ENCODE results near the gene TMEM130.

Gene TMEM130

DNA sequence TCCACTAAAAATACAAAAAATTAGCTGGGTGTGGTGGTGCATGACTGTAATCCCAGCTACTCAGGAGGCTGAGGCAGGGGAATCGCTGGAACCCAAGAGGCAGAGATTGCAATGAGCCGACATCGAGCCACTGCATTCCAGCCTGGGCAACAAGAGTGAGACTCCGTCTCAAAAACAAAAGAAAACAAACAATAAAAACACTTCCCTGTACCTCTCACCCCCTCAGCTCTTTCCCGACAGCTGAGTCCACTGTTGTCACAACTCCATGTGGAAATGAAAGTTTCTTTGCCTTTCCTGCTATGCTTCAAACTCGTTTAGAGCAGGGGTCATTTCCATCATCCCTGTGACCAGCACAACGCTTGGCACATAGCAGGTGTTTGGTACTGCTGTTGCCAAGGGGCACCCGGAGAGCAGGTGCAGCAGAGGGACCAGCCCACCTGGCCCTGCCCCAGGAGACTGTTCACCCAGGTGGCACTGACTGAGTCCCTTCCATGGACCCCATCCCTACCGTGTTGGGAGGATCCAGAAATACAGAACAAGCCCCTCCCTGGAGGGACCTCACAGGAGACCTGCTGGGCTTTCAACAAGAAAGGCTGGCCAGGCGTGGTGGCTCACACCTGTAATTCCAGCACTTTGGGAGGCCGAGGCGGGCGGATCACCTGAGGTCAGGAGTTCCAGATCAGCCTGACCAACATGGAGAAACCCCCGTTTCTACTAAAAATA is 4.9 kb downstream of the TMEM130 start:
- DNase-seq (ENCODE audit: extremely low read depth, low read depth), result no peak
- TF ChIP-seq, protein P1, sequence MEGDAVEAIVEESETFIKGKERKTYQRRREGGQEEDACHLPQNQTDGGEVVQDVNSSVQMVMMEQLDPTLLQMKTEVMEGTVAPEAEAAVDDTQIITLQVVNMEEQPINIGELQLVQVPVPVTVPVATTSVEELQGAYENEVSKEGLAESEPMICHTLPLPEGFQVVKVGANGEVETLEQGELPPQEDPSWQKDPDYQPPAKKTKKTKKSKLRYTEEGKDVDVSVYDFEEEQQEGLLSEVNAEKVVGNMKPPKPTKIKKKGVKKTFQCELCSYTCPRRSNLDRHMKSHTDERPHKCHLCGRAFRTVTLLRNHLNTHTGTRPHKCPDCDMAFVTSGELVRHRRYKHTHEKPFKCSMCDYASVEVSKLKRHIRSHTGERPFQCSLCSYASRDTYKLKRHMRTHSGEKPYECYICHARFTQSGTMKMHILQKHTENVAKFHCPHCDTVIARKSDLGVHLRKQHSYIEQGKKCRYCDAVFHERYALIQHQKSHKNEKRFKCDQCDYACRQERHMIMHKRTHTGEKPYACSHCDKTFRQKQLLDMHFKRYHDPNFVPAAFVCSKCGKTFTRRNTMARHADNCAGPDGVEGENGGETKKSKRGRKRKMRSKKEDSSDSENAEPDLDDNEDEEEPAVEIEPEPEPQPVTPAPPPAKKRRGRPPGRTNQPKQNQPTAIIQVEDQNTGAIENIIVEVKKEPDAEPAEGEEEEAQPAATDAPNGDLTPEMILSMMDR (IDR thresholded peaks at IDR 0.05; ENCODE audit: low read depth, low read length), result no peak

DNA sequence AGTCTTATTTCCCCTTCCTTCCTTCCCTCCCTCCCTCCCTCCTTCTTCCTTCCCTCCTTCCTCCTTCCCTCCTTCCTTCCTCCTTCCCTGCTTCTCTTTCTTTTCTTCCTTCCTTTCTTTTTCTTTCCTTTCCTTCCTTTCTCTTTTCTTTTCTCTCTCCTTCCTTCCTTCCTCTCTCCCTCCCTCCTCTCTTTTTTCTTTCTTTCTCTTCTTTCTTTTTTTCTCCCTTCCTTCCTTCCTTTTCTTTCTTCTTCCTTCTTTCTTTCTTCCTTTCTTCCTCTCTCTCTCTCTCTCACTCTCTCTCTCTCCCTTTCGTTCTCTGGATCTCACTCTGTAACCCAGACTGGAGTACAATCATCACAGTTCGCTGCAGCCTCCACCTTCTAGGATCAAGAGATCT is 6.2 kb downstream of the TMEM130 start:
- TF ChIP-seq, protein P1 (IDR thresholded peaks at IDR 0.05; ENCODE audit: low read depth, low read length), result no peak
- no peak for DNase-seq (ENCODE audit: extremely low read depth, low read depth)

DNA sequence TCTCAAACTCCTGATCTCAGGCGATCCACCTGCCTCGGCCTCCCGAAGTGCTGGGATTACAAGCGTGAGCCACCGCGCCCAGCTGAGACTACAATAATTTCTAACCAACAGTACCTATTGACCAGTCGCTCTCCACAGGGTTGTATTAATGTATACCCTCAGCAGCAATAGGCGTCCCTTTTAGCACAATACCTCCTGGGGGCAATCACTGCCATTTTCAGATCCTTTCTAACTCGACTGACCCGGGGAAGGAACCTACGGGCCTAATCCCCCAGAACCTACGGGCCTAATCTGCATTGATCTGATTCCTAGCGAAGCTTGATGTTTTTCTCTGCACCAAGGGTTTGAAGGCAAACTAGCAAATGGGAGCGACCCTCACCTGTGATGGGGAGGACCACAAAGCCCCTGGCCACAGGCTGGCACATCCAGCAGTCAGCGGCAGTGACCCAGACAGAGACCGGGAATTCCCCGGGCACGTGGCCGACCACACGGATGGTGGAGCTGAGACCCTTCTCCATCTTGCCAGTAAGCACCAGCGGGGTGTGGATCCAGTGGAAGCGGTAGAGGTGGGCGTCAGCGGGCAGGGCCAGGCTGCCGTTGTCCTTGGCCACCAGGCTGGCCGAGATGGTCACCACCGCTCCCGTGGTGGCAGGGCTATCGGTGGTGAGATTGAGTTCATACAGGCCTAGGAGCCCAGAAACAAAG is 6.9 kb downstream of the TMEM130 start:
- DNase-seq (ENCODE audit: extremely low read depth, low read depth), result no peak
- TF ChIP-seq, protein P1 (IDR thresholded peaks at IDR 0.05; ENCODE audit: low read depth, low read length), result no peak

DNA sequence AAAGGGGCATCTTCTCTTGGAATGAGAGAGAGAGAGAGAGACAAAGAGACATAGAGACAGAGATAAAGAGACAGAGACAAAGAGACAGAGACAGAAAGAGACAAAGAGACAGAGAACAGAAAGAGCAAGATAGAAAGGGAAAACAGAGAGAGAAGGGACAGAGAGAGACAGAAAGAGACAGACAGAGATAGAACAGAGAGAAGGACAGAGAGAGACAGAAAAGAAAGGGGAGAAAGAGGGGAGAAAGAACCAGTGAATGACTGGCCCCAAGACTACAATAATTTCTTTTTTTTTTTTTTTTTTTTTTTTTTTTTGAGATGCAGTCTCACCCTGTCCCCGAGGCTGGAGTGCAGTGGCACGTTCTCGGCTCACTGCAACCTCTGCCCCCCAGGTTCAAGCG is 7.6 kb downstream of the TMEM130 start:
- no peak for DNase-seq (ENCODE audit: extremely low read depth, low read depth)
- TF ChIP-seq, protein P1 (IDR thresholded peaks at IDR 0.05; ENCODE audit: low read depth, low read length), result no peak

DNA sequence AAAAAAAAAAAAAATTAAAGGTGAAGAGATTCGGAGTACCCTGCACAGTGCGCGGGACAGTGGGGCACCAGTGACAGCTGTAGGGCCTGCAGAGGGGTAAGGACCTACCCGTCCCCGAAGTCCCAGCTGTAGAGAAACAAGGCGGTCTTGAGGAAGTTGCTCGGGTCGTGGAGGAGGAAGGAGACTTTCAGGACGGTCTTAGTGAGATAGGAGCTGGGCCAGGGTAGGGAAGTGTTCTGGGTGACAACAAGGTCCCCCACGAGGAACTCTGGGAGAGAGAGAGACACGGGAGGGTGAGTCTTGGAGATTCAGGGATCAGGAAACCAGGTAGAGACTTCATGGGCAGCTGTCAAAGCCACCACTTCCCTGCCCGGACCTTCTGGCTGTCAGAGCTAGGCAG is 9.7 kb downstream of the TMEM130 start:
- DNase-seq (ENCODE audit: extremely low read depth, low read depth), result no peak
- TF ChIP-seq, protein P1 (IDR thresholded peaks at IDR 0.05; ENCODE audit: low read depth, low read length), result no peak

DNA sequence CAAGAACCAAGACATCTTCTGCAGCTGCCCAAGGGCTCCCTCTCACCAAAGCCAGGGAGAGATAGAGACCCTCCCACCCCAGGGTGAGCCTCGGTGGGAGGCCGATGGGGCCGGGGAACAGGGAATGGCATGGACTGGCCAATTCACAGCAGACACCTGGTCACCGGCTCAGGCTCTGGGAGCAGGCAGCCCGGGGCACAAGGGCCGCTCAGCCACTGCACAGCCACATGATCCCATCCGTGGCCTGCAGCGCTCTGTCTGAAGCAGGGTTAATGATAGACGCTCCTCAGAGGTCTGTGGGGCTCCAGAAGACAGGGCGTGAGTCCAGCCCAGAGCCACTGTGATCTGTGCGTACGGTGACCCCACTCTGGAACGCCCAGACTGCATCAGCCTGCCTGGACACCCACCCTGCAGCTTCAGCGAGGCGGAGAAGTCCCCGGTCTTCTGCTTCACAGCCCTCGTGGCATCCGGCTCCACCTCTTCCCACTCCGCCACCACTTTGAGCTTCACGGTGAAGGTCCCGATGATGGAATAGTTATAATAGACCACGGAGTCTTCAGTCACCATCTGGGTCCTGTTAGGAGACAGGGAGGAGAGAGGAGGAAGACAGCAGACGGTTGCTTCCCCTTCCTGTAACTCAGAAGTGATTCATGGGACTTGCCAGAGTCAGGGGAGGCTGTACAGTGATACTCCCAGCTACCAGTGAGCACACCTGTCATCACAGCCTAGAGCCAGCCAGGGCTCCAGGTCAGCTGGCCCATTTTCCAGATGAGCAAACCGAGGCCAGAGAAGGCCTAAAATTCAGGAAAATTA is 14.0 kb downstream of the TMEM130 start:
- DNase-seq (ENCODE audit: extremely low read depth, low read depth), result no peak
- TF ChIP-seq, protein P1 (IDR thresholded peaks at IDR 0.05; ENCODE audit: low read depth, low read length), result no peak

DNA sequence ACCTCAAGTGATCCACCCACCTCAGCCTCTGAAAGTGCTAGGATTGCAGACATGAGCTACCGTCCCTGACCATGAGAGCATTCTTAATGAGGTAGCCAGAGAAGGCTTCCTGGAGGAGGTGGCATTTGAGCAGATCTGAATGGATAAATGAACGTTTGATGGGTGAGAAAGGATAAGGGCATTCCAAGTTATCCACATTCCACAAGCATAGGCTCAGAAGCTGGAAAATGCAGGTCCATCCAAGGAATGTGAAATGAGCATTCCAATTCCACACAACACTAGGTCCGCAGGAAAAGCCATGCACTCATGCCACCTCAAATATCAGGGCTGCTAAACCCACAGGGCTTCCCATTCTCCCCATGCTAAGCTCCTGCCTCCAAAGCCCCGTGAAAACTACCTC is 17.0 kb downstream of the TMEM130 start:
- DNase-seq (ENCODE audit: extremely low read depth, low read depth), result no peak
- TF ChIP-seq, protein P1 (IDR thresholded peaks at IDR 0.05; ENCODE audit: low read depth, low read length), result no peak

All from AG09319 (cell line).